ENCODE results near the gene B4GALNT4.

Gene B4GALNT4

GRCh38 chr11:350723-351255, 18.5 kb upstream of the B4GALNT4 start:
- POLR2A ChIA-PET (ENCODE audit: low non-redundant PET) = no interaction called here
- TF ChIP-seq, protein P1, sequence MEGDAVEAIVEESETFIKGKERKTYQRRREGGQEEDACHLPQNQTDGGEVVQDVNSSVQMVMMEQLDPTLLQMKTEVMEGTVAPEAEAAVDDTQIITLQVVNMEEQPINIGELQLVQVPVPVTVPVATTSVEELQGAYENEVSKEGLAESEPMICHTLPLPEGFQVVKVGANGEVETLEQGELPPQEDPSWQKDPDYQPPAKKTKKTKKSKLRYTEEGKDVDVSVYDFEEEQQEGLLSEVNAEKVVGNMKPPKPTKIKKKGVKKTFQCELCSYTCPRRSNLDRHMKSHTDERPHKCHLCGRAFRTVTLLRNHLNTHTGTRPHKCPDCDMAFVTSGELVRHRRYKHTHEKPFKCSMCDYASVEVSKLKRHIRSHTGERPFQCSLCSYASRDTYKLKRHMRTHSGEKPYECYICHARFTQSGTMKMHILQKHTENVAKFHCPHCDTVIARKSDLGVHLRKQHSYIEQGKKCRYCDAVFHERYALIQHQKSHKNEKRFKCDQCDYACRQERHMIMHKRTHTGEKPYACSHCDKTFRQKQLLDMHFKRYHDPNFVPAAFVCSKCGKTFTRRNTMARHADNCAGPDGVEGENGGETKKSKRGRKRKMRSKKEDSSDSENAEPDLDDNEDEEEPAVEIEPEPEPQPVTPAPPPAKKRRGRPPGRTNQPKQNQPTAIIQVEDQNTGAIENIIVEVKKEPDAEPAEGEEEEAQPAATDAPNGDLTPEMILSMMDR (conservative IDR thresholded peaks at IDR 0.05; ENCODE audit: low read depth) = no peak
- no peak for DNase-seq (ENCODE audit: low spot score)
- peak overlapping the region; percentile 97 for H3K27ac ChIP-seq
- CTCF ChIA-PET = no interaction called here

DNA sequence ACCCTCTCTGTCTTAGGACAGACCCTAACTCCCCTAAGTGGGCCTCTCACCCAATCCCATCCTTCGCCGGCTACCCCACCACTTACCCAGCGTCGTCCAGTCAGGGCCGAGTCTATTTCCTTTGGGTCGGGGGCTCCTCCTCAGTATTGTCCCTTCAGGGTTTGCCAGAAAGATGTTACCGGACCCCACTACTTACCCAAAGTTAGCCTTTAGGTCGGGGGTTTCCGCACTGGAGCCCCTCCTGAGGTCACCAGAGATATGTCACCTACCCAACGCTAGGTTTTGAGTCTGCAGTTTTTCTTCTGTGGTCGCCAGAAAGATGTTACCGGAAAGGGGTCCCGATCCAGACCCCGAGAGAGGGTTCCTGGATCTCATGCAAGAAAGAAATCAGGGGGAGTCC, 17.9 kb upstream of the B4GALNT4 start:
- DNase-seq (ENCODE audit: low spot score) = no peak
- POLR2A ChIA-PET (ENCODE audit: low non-redundant PET) = no interaction called here
- CTCF ChIA-PET = interaction anchor here (0.7 kb wide), 1 partner anchor 21 kb away, joined by 3 read pairs; no protein-coding TSS in a partner anchor
- TF ChIP-seq, protein P1 (conservative IDR thresholded peaks at IDR 0.05; ENCODE audit: low read depth) = no peak
- H3K27ac ChIP-seq = peak overlapping the region; percentile 97

GRCh38 chr11:352456-353031, 16.8 kb upstream of the B4GALNT4 start:
- POLR2A ChIA-PET (ENCODE audit: low non-redundant PET) = no interaction called here
- TF ChIP-seq, protein P1 (conservative IDR thresholded peaks at IDR 0.05; ENCODE audit: low read depth) = no peak
- DNase-seq (ENCODE audit: low spot score) = no peak
- CTCF ChIA-PET = no interaction called here
- H3K27ac ChIP-seq = peak overlapping the region; percentile 97

DNA sequence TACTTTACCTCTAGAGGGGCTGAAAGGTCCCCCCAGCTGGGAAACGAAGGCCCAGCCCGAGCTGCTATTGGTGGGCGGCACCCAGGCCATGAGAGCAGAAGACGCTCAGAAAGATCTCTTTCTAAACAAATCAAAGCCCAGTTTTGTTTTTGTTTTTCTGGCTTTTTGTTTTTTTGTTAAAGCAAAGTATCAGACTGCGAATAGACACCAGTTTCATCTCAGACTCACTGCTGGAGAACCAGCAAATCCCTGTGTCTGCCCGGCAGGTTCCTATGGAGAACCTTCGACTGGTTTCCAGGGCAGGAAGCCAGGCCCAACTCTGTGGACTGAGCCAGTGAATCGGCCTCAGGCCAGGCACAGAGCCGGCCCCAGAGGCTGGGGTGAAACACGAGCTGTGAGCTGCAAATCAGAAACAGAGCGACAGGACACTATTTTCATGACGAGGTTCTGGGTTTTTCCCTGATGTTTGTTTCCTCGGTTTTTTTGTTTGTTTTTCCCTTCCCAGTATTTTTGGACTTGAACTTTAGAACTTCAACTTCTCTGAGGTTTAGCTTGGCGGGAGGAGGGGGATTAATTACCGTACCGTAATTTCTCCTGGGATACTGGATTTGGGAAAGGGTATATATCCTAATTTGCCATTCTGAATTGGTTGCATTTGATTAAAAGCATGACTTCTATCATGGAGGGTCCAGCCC, 16.0 kb upstream of the B4GALNT4 start:
- POLR2A ChIA-PET (ENCODE audit: low non-redundant PET) = no interaction called here
- CTCF ChIA-PET = no interaction called here
- peak overlapping the region; percentile 97 for H3K27ac ChIP-seq
- no peak for DNase-seq (ENCODE audit: low spot score)
- TF ChIP-seq, protein P1 (conservative IDR thresholded peaks at IDR 0.05; ENCODE audit: low read depth) = no peak

GRCh38 chr11:355581-356458, 13.5 kb upstream of the B4GALNT4 start:
- peak overlapping the region; percentile 97 for H3K27ac ChIP-seq
- ChIA-PET CTCF (interaction anchor here (0.6 to 1.2 kb wide), 2 partner anchors 10 to 105 kb away, joined by 3 to 4 read pairs; no protein-coding TSS in a partner anchor), POLR2A (ENCODE audit: low non-redundant PET) (interaction anchor here (1.2 kb wide), 1 partner anchor 40 kb away, joined by 3 read pairs; no protein-coding TSS in a partner anchor)
- peak; percentile 91 for DNase-seq (ENCODE audit: low spot score)
- TF ChIP-seq, protein P1 (conservative IDR thresholded peaks at IDR 0.05; ENCODE audit: low read depth) = no peak

DNA sequence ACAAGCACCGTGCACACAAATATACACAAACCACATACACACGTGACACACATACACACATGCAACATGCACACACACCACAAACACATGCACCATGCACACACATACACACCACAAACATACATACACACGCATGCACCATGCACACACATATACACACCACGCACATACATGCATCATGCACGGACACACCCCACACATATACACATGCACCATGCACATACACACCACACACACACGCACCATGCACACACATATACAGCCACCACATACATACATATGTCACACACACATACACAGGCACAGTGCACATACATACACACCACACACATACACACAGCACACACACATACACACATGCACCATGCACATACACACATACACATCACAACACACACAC, 12.7 kb upstream of the B4GALNT4 start:
- no peak overlapping the region for H3K27ac ChIP-seq
- TF ChIP-seq, protein P1 (conservative IDR thresholded peaks at IDR 0.05; ENCODE audit: low read depth) = no peak
- ChIA-PET POLR2A (ENCODE audit: low non-redundant PET) (interaction anchor here (1.2 kb wide), 1 partner anchor 41 kb away, joined by 3 read pairs; no protein-coding TSS in a partner anchor), CTCF (interaction anchor here (1.2 kb wide), 1 partner anchor 106 kb away, joined by 4 read pairs; no protein-coding TSS in a partner anchor)
- DNase-seq (ENCODE audit: low spot score) = no peak

Measured in RWPE1 (cell line).